DMS153 (cell line): ENCODE measurements around the gene OVCA2.
A peak's percentile ranks its signal among the peaks of the same experiment; 100 is the strongest.
"Not testable (repeated sequence)": the region's sequence is repeated elsewhere in the genome, so short reads cannot be mapped to it uniquely, and the experiment has no call there.

ENCODE experiments used
- DNase-seq: peaks from one replicate; lab custom pipeline; 2025; lab: John Stamatoyannopoulos, UW

OVCA2 gene

GRCh38 chr17:2041561-2042389 lies at the start of gene OVCA2:
TSS of gene OVCA2 (plus strand) at chr17:2042022. CDS start at chr17:2042048, 26 bp downstream.
- DNase-seq, result peak; percentile 77

DNA sequence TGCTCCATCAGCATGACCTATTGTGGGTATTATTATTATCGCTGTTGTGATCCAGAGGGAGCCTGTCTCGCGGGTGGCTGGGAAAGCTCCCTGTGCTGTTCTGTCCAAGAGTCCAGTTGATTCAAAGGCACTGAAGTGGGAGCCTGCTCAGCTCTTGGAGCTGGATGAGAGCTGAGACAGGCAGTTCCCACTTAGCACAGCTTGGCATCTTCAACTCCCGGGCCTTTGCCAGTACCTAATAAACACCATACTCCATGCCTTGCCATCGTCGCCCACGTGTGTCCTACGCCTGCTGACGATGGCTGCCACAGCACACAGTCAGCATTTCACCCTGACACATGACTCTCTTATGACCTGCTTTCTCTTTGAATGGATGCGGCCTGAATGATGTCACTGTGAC lies 49.3 kb upstream of the OVCA2 start:
- DNase-seq, result no peak

GRCh38 chr17:1994707-1995106 lies 47.1 kb upstream of the OVCA2 start:
- DNase-seq, result no peak

GRCh38 chr17:1995321-1995892 lies 46.4 kb upstream of the OVCA2 start:
- DNase-seq, result no peak

- DNase-seq, result no peak
Measured at GRCh38 chr17:1995907-1996799, 45.7 kb upstream of the OVCA2 start.

DNA sequence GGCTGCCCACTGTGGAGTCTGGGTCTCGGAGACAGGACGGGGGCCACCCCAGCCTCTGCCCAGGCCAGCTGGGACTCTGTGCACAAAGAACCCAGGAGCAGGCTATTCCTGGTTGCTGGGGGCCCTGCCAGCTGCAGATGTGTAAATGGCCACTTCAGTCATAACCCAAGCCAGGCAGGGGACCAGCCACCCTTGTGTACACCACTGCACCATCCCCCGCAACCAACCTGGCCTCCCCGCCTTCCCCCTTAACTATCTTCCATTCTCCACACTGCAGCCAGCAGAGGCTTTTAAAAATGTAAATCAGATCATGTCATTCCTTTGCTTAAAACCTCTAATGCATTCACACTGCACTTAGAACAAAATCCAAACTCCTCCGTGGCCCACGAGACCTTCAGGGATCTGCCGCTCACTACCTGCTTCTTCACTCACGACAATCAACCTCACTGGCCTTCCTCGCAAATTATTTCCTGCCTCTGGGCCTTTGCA lies 45.0 kb upstream of the OVCA2 start:
- DNase-seq, result no peak

DNA sequence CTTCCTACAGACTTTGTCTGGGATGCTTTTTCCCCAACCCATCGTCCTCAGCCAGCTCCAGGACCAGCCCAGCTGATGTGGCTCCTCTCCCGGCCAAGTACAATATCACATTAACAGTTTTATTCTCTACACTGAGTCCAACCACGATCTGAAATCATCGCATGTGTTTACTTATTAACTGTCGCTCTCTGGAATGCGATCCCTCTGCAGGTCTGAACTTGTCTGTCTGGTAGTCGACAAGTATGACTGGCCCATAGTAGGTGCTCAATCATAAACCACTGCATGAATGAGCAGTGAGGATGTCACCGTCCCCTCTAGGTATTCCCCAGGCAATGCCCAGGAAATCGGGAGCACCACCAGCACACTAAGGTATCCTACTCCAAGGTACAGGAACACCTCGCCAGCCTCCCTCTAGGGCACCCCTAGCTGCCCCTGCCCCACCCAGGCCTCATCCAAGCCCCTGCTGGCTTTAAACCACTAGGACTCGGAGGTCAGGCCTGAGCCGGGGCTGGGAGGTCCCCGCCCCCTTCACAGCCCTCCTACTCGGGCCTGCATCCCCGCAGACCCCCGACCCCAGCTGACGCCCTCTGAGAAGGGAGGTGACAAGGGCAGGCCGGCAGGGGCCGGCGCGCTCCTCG lies 44.4 kb upstream of the OVCA2 start:
- peak; percentile 8 for DNase-seq

DNA sequence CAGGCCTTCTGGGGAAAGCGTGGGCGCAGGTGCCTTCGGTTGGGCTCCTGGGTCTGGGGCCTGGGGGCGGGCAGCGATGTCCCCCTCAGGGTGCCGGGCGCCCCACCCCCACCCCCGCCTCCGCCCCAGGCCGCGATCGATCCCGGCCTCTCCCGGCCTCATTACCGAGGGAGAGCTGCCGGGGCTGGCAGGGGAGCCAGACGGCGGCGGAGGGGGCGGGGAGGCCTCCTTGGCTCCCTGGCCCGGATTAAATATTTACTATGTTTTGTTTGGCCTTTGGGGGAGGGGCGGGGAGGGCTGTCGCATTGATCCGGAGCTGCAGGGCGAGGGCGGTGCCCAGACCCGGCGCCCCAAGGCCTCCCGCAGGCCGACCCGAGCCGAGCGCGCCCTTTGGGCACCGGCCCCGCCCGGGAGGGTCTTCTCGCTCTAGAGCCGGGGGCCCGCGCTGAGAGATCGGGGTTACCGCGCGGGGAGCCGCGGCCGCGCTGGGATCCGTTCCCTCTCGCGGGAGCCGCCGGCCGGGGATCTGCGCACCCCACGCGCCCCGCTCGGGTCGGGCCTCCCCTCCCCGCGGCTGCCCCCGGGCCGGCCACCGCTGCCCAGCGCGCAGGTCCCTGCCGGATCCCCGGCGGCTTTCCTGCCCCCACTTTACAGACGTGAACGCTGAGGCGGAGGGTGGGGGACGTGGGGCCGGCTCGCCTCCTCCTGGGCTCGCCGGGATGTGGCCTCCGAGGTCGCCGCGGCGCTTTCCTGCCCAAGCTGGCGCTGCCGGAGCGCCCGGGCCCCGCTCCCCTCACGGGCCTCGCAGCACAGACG lies 43.7 kb upstream of the OVCA2 start:
- DNase-seq, result peak; percentile 27

- peak; percentile 73 for DNase-seq
Measured at GRCh38 chr17:1999557-2000251, 42.1 kb upstream of the OVCA2 start.

GRCh38 chr17:2002767-2003329 lies 39.0 kb upstream of the OVCA2 start:
- no peak for DNase-seq

GRCh38 chr17:2003525-2003924 lies 38.3 kb upstream of the OVCA2 start:
- DNase-seq, result no peak

- DNase-seq, result no peak
Measured at GRCh38 chr17:2004435-2004952, 37.3 kb upstream of the OVCA2 start.

- no peak for DNase-seq
Measured at GRCh38 chr17:2008332-2009126, 33.3 kb upstream of the OVCA2 start.

DNA sequence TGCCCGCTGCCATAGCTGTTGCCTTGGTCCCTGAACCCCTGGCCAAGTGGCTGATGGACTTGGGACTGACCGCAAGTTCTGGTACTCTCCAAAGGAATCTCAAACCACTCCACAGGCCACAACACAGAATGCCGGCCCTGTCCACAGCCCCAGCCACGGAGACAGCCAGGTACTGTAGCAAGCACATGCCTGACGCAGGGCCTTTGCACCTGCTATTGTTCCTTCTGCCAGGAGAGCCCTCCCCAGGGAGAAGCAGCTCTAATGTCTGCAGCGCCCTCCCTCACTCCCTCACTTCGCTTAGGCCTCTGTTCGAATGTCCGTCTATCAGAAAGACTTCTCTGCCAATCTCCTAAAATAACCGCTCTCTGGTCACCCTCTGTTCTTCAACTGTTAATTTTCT lies 32.1 kb upstream of the OVCA2 start:
- no peak for DNase-seq

- DNase-seq, result no peak
Measured at GRCh38 chr17:2011411-2012371, 30.1 kb upstream of the OVCA2 start.

- DNase-seq, result no peak
Measured at GRCh38 chr17:2012499-2012898, 29.3 kb upstream of the OVCA2 start.

GRCh38 chr17:2013220-2013993 lies 28.4 kb upstream of the OVCA2 start:
- not testable (repeated sequence) for DNase-seq
